Activated CD4-positive, CD25-positive, alpha-beta regulatory T cell (primary cell): ENCODE data around the gene DCST2.

Source experiments
- DNase-seq, 4 experiments: peaks; one replicate each; lab custom pipeline; 2025; lab: John Stamatoyannopoulos, UW

DCST2 gene

DNA sequence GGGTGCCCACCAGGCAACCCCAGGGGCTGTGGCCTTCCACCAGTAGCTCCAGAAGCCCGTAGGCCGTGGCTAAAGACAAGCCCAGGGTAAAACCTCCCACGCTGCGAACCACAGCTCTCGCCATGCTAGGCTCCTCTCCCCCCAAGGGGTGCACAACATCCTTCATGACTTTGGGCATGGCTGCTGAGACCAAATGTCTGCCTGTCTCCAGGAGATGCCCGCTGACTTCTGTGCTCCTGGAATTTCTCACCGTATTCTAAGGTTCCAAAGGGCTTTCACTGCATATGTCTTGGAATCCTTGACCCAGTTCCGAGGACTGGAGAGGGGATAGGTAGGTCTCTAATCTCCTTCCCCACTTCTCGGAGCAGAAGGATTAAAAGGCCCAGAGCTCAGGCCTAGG lies at the start of gene DCST2, which contains the start of gene DCST1:
Gene DCST2, minus strand, starts transcription at position 258 of the 400 bp plus-strand sequence. Its CDS starts 80 bp downstream, at position 178.
Gene DCST1, plus strand, starts transcription at position 301 of the 400 bp plus-strand sequence. CDS start 213 bp downstream, outside the sequence.
- DNase-seq, result no peak

DNA sequence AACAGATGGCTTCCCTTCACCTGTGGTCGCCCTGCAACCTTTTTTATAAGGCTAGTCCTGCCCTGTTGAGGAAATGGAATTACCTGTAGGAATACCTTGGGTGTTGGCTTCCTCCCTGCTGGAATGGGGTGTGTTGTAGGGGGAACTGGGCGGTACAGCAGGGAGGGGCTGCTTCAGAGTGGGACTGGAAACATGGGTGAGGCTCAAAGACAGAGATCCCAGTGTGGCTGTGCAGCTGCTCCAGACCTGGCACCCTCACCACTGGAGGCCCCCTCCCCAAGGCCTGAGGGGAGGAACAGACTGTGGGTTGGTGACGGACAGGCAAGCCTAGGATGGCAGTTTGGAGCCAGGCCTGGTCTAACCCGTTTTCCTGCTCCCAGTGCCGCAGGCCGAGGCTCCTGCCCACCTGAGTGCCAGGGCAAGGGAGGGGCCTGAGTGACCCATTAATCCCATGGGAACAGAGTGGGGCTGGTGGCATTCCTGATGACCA lies 49.5 kb upstream of the DCST2 start:
- DNase-seq, result no peak

DNA sequence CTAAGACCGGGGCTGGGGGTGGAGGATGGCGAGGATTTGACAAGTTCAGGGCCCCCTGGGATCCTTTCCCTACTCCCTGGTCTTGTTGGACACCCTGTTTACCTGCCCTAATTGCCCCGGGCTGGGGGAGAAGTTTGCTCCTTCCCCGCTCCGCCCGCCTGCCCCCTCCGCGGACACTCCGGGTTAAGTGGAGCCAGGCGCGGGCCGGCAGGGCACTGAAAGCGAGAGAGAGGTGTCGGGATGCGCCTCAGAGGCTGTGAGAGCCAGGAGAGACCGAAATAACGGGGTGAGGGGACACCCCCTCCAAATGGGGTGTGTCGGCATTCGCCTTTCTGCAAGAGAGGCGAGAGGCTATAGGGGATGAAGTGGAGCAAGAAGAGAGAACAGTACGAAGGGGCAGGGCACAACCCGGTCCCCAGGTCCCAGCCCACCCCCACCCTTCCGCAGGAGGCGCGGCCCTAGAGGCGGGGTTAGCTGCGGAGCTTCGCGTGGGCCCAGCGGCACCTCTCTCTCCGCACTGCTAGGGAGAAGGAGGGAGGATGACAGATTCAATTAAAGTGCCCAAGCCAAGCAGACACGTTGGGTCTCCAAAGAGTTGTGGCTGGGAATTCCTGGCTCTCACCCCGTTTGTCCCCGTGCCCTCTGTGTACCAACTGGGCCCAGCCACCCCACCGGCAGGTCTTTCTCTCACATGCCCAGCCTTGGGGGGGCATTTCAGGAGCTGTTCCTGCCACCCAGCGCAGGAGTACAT lies 48.9 kb upstream of the DCST2 start:
- DNase-seq, result no peak

DNA sequence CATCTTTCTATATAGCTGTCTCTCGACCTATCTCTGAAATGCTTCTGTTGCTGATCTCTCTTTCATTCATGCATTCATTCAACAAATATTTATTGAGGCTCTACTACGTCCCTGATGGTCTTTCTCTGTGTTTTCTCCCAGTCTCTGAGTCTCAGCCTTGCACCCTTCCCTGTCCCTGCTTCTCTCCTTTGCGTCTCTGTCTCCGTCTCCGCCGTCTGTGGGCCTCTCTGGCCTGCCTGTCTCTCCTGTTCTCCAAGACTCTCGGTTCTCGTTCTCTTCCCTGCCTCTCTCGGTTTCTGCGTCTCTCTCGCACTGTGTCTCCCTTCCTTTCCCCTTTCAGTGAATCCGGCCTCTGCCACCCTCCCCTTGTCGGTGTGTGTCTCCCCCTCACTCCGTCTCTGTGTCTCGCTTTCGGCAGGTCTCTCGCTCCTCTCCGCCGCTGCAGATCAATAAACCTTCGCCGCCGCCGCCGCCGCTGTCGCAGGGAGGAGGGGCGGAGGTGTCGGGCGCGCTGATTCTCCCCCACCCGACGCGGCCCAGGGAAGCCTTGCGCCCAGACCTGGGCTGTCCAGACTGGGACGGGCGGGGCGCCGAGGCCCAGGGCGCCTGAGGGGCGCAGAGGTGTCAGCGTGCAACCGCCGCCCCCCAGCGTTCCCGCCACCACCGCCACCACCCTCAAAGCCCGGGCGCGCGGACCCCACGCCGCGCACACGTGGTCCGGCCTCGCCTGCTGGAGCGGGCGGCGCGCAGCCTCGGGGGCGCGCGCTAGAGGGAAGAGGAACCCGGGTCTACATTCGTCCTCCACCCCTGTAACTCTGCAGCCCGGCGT lies 48.1 kb upstream of the DCST2 start:
- no peak for DNase-seq

DNA sequence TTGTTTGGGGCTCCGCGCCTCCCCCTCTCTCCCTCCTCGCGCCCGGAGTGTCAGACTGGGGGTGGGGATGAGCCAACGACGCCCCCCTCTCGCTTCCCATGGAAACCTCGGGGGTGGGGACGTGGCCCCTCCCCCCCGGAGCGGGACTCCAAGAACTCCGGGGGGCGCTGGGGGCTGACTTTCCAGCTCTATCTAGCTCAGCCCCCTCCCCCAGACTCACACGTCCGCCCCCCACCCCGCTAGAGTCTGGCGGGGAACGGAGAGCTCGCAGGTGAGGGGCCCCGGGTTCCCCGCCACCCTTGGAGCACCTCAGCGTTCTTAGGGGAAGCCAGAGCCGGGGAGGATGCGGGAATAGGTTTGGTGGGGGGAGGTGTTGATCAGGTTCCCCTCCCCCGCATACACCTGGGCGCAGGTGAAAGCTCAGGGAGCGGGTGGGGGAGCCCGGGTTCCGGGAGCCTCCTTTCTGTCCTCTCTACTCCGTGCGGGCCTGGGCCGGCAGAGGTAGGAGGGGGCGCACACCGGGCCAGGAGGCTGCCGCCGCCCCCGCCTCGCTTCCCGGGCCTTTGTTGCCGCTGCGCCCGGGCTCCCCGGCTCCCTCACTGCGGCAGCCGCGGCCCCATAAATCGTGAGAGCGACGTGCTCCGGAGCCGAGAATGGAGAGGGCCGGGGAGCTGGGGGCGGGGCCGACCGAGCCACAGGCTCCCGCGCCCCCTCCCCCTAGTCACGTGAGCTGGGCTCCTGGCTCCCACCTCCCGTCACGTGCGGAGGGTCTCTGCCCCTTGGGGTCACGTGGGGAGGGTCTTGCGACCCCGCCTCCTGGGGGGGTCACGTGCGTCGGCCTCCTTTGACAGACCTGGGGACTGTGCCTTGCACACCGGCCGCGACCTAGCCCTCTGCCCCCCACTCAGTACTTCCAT lies 47.0 kb upstream of the DCST2 start:
- no peak for DNase-seq

DNA sequence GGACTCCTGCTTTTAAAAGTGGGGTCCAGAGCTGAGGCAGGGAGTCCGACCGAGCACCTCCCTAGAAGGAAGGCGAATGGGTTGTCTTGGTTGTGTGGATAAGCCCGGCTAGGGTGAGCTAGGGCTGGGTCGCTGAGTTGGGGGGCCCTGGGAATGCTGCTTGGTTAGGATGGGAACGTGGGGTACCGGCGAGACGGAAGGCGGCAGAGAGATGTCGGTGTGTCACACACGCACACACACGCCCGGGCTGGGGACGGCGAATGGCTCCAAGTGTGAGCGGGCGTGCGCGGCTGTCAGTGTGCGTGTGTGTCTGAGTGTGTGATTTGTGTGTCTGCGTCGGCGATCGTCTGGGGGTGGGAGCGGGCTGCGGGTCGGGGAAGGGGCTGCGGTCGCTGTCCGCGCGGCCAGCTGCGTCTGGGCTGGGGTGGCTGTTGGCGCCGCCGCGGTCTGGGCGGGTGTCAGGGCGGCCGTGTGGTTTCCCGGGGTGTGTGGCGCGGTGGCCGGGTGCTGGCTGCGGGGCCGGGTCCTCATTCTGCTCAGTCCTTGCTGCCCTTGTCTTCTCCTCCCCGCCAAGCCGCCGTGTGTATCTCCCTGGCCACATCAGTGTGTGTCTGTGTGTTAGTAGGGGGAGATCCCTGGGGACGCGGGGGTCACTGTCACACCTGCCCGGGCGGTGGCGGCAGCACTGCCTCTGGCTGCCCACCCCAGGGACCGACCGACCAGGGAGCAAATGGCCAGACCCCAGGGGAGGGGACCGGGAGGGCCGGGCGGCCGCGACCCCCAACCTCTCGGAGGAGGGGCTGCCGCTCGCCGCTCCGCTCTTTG lies 46.1 kb upstream of the DCST2 start:
- DNase-seq, result no peak

DNA sequence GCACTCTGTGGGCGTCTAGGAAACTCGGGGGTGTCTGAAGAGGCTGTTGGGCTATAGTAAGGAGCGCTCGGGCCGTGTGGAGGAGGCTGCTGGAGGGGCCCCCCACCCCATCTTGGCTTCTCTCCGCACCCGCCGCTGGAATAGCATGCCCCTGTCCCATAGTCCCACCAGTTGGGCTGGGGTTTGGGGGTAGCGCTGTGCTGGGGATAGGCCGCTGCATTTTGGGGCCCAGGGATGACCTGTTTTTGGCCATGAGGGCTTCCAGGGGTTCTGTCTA lies 45.6 kb upstream of the DCST2 start:
- DNase-seq, result no peak

DNA sequence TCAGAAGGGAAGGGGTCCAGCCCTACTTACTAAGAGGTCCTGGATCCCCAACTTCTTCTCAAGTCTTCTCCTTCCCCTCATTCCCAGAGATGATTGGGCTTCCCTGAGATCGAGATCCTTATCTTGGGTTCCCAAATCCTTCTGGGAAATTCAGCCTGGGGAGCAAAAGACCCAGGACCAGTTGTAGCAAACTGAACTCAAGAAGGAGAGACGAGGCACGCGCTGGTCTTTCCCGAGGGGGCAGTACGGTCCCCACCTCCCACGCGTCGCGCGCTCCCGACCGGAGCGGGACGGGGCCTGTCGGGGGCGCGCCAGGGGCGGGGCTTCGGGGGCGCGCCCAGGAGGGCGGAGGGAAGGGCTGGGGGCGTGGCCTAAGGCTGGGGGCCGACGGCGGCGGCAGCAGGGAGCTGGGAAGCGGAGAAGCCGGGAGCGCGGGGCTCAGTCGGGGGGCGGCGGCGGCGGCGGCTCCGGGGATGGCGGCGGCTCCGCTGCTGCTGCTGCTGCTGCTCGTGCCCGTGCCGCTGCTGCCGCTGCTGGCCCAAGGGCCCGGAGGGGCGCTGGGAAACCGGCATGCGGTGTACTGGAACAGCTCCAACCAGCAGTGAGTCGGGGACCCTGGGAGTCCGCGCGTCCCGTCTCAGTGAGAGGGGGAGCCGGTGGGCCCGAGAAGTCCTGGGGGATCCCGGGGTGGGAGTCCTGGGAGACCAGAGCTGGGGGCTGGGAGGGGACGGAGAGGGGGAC lies 45.1 kb upstream of the DCST2 start, which contains the start of gene EFNA3:
Gene EFNA3, plus strand, starts transcription at position 369 of the 741 bp plus-strand sequence. Its CDS starts 105 bp downstream, at position 474.
- DNase-seq, result peak in 3 of 4 experiments; percentile 24 to 33 (median 24)

DNA sequence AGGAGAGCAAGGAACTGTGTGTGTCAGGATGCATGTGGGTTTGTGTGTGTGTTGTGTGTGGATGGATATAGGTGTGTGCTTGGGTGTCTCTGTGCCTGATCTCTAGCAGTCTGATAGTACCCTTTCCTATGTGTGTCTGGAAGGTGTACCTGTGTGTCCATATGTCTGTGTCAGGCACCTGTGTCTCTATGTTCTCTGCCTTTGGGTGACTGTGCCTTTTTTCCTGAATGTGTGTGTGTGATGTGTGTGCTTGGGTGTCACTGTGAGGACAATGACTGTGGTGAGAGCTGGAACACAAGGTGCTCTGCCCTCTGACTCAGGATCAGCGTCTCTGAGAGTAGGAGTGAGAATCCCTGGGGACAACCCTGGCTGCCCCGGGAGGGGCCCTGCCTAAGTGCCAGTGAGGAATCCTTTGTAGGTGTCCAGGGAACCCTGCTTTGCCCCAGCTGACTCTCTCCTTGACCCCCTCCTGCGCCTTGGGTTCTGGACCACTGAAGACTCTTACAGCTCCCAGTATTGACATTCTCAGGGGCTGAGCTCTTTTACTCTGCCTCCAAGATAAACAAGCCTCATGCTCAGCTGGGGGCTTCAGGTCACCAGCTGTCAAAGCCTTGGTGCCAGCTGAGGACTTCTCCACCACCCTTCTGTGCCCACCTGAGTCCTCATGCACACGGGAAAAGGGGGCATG lies 44.3 kb upstream of the DCST2 start:
- DNase-seq, result no peak

DNA sequence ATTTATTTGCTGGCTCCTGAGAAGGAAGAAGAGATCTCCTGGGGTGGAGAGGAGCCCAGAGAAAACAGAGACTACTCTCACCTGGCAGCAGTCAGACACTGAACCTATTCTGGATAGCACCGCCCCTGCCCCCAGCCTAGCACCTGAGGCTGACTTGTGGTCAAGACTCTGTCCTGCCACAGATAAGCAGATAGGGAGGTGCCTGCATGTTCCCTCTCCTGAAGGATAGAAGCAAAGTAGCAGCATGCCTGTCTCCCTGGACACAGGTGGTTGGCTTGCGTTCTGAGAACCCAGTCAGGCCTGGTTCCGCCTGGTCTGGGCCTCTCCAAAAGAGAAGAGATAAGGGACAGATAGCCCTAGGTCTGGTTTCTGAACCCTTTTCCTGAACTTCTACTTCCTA lies 43.8 kb upstream of the DCST2 start:
- no peak for DNase-seq

DNA sequence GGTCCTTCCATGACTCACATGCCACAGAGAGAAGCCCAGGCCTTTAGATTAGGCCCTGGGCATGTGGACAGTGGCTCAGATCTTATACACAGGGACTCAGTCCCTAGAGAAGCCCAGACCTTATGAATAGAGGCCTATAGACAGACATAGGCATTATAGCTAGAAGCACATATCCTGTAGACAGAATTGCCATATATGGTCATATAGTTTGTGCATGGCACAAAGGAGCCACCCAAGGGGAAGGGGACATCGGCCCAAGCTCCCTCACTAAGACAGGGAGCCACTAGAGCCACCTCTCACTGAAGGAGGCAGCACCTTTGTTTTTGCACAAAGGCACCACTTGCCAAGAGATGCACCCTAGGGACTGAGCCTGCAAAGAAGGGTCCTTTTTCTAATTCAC lies 42.8 kb upstream of the DCST2 start:
- DNase-seq, result no peak

DNA sequence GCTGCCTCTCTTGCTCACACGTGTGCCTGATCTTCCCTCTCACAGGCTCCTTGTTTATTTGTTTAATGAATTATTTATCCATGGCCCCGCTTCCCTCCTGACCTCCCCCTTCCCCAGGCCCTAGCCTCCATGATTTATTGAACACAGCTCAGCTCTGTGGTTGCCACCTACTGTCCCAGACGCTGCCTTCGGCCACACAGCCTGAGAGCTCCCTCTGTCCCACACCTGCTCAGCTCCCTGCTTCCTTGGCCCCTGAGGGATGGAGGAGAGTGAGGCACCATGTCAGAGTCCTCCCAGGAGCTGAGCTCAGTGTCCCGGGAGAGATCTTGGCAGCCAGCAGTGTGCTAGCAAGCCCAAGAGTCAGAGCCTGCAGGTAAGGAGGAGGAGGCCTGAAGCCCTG lies 42.0 kb upstream of the DCST2 start:
- DNase-seq, result no peak

DNA sequence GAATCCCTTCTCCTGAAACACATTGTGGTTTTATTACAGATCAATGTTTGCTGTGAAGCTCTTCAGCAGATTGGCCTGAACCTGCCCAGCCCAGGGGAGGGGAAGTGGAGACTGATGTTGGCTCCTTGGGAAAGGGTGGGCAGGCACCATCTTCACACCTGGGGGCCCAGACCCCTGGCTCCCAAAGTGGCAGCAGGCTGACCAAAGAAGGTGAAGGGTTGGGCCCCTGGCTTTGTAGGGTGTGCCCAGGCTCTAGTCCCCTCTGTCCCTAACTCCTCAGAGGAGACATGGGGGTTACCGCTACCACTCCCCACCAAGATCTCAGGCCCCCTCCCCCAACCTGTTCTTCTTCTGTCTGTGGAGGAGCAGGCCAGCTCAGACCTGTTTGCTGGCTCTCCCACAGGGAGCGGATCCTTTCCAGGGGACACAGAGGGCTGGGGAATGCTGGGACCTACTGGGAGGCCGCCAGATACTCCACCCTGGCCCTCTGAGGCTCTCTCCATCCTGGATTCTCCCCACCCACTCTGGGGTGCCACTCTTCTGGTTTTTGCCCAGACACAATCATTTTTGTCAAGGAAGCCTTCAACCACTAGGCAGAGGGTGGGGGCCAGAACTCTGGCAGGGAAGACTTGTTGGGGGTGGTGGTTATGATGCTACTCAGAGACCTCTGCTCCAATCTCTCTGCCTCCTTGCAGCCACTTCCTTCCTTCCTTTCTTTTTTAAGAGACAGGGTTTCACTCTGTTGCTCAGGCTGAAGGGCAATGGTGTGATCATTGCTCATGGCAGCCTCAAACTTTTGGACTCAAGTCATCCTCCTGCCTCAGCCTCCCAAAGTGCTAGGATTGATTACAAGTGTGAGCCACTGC lies 40.0 kb upstream of the DCST2 start:
- DNase-seq, result no peak

DNA sequence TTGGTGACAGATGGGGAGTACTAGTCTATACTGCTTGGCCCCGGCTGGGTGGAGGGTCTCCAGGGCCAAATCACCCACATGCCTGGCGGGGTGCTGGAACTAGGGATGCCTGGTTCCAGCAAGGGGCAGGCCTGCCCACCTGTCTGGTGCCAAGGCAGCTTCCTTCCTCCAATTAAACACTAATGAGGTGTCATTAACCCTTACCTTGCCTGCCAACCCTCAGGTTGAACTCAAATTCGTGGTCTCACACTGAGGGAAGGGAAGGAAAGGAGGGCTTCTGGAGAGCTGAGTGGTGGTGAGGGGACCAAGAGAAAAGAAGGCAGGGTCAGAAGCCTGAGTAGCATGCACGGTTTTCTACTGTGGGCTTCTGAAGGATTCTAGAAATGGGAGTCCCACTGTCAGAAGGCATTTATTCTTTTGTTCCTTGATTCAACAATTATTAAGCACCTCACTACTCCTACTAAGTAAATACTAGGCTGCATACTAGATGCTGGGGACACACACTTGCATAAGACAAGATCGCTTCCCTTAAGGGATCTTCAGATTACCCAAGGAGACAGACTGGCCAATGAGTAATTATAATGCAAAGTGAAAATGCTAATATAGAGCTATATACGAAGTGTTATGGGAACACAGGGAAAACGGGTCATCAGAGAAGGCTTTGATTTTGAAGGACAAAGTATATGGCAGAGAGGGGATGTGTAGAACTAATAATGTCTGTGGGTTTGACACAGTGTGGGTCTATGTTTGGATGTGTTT lies 39.1 kb upstream of the DCST2 start:
- DNase-seq, result no peak

DNA sequence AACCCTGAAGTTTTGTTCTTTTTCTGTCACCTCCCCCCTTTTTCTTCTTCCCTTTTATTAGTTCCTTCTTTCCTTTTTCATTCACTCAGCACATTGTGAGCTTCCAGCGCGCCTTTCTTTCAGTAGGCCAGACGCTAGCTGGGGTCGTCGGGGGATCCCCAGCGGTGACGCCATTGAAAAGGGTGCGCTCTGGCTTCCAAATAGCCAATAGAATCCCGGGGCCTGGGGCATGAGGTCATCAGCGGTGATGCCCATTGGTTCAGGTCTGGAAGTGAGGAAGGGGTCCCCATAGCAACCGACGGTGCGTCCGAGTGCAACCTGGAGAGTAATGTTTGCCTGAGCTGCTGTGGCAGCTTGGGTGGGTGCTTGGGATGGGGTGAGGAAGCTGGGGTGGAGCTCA lies 38.1 kb upstream of the DCST2 start:
- no peak for DNase-seq

DNA sequence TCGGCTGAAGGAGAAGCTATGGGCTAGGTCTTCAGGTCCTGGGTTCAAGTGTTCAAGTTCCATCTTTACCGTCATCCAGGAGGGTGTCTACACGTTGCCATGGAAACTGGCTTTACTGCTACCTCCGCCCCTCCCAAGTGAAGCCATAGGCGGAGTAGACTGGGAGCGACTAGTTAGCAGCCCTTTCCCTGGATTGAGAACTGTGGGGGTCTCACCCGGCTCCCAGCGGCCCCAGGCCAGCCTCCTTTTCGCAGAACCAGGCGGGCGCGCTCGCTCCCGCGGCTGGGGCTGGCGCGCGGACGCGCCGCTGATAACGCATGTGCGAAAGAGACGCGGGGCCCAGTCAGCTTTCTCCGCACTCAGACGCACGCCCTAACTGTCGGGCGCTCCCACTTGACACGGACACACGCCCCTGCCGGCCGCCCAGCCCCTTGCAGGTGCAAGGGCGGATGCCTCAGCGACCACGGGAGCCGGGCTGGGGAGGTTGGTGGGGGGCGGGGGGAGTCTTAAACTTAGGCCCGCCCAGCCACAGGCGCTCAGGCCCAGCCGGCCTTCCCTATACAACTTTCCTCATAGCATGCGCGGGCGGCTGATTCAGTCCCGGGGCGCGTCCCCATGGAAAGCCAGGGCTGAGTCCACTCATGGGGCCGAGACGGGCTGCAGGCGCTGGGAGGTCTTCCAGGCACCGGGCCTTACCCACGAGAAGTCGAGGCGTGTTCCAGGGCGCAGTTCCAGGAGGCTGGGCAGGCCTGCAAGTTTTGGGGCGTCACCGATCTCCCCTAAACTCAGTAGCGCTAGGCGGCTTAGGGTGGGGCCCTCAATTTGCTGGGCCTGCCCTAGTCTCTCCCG lies 37.4 kb upstream of the DCST2 start:
- DNase-seq, result peak; percentile 50 to 72 (median 64)

DNA sequence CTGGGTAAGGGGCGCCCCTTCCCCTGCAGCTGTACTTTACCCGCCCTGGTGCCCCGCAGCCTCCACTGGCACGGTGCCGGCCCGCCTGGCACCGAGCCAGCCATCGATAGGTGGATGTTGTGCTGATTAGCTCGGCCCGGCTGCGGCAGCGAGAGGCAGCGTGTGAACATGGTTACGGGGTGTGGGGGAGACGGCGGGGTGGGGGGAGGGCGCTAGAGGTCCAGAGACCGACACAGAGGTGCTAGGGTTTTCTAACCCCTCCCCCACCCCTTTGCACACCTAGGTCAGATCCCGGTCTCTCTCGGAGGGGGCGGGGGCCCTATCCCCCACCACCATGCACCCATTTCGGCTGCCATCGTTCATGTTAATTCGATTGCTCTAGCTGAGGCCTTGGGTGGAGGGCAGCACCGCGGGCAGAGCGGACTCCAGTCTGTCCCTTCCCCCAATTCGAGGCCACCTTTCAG lies 36.6 kb upstream of the DCST2 start:
- no peak for DNase-seq
